ENCODE results near the gene POLR3GL. TPM values are rescaled to one million over a fixed set of nuclear protein-coding genes. Genes with fewer than 3 reads are reported as not detected.

The POLR3GL gene
- total RNA-seq, 1 donor from 2014 or later = 12.6 TPM

DNA sequence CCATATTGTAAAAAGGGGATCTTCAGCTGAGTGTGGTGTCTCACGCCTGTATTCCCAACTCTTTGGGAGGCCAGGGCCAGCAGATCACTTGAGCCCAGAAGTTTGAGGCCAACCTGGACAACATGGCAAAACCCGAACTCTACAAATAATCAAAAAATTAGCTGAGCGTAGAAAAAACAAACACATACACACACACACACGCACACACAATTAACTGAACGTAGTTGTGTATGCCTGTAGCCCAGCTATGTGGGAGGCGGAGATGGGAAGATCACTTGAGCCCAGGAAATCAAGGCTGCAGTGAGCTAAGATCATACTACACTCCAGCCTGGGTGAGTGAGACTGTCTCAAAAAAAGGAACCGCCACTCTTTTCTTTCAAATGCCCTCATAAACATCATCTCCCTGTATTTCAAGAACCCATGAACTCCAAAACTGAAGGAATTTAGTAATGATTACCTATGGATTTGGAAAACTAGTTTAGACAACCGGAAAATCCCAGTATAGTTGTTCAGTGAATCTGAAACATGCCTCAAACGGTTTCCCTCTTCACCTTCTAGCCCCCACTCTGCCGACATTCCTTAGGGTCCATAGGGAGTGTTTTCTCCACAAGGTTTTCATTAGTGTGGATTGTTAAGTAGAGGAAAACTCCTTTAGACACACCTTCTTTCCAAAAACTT is 27.4 kb downstream of the POLR3GL start:
- DNase-seq (ENCODE audit: low read depth in 2 of 2) = no peak

DNA sequence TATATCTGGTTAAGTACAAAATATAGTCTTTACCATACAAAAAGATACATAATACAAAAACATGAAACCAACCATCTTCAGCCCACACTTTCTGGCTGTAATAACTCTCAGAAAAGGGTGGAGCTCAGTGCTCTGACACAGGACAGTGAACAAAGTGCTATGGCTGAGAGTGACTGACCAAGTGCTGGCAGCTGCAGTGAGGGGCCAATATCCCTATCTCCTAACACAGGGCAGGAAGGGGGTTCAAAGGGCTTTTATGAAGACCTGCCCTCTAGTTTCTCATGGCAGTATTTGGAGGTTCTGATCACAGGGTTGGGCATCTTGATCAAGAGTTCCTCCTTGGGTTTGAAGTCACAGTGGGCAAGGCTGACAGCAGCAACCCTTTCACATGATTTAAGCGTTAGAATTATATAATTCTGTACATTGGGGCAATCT is 28.0 kb downstream of the POLR3GL start:
- no peak for DNase-seq (ENCODE audit: low read depth in 2 of 2)

DNA sequence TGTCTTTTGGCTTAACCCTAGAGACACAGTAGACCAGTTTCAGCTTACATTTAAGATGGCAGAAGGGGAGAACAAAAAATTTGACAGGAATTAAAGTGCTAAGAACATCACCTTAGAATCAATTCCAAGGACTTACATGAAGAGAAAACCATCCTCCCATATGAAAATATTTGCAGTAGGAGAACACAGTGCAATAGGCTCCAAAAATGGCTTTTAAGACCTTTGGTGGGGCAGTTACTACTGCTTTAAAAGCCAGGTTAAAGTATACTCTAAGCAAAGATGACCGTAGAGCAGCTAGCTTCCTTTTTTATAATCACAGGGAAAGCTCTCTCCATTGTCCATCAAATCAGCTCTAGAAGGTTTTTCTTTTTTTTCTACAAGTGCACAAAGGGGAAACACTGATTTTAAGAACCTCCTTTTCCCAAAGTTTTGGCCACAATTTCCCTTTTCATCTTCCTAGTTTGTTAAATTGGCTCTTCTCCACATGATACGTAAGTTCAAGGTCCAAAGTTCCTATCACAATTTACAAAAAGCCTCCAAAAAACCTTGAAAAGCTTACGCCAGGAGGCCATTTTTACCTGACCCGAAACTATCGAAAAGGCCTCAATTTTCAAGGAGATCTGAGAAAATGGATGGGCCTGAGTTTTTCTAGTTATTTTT is 28.6 kb downstream of the POLR3GL start:
- DNase-seq (ENCODE audit: low read depth in 2 of 2) = no peak

DNA sequence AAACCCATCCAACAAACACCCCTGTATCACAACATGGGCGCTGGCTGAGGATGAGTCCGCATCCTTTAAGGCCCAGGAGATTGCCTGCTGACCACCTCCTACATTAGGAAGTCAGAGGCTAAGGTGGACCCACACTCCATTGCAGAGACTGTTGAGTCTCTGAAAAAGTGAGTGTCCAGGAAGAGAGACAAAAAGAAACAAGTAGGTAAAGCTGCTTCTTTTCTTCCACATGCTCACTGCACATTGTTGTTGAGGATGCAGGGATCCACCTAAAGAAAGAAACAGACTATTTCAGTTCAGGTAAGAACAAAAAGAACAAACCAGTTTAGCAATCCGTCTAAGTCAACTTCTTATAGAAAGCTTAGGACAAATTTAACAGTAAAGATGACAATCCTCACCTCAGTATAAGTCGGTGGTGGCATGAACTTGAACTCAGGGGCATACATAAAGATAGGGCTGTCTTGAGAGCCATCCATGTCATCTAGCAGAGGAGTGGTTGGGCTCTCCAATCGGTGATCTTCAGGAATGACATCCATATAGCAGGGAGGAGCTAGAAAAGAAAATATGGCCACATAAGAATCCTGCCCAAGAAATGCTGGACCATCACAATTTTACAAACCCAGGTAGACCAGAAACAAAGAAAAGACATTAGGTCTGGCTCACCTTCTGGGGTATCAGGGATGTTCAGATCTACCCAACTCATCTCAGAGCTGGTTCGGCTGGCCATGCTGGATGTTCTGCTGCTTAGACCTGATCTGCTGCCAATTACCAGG is 29.3 kb downstream of the POLR3GL start:
- DNase-seq (ENCODE audit: low read depth in 2 of 2) = no peak

DNA sequence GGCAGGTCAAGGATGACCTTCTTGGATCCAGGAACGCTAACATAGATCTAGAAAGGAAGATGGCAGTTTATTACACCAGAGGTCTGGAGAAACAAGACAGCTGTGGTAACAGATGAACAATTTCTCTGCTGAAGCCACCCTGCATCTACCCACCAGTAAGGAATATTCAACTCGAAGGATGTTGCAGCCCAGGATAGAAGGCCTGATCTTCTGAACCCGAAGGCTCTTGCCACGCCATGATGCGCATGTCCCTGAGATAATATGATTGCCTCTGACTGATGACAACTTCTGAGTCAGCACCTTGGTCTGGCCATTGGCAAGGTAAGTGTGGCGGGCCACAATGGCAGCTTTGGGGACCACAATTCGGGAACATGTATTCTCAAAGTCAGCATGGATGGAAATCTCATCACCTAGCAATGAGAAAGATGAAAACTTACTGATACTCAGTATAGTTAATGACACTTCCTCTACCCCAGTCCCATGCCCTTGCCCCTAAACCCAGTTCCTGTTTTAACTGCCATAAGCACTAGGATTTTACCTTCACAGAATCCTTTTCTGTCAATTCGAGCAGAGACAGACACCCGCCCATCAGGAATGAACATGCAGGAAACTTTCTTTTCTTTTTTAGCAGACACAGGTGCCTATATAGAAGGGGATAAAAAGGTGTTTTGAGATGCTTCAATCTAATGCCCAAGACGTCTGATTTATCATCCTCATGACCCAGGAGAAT is 30.1 kb downstream of the POLR3GL start:
- no peak for DNase-seq (ENCODE audit: low read depth in 2 of 2)

DNA sequence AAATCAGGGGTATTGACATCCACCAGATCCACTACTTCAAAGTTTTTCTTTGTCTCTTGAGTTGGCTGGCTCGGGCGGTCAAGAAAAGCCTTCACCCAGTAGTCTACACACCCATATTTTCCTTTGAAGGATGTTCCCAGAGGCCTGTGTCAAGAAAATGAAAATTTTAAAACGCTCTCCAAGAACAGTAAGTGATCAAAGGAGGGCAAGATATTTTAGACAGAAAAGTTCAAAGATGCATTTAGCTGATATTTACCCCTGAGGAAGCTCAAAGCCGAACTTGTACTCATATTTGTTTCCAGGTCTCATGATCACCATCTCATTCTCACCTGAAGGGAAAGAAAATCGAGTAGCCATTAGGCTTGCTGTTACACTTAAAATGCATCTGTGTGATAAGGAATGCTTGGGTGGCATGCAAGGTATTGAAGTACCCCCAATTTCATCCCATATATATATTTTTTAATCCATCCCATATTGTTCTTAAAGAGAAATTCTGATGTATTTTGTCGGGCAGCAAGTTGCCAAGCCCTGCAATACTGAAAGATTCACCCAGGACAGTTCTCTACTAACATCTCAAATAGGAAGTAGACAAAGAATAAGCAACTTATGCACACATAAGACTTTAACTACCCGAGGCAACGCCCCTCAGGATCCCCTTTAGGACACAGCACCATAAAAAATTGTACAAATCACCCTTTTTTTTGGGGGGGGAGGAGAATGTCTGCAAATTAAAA is 30.8 kb downstream of the POLR3GL start:
- DNase-seq (ENCODE audit: low read depth in 2 of 2) = no peak

DNA sequence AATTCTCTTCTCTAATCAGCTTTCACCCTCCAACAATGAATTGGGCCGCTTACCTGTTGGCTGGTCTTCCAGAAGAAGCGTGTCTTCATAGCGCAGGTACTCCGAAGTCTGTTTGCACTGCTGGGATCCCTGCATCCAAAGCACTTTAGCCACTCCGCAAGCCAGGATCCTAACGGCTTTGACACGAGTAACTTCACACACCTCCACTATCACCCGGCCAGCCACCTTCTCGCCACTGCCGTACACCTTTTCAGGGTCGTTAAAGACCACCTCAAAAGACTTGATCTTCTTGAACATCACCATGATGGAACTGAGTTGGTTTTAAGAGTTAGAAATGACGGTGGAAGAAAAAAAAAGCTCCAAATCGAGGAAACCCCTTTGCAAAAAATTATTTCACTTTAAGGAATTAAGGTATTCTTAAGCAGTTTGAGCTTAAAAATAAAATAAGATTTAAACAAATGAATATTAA is 31.5 kb downstream of the POLR3GL start:
- no peak for DNase-seq (ENCODE audit: low read depth in 2 of 2)

DNA sequence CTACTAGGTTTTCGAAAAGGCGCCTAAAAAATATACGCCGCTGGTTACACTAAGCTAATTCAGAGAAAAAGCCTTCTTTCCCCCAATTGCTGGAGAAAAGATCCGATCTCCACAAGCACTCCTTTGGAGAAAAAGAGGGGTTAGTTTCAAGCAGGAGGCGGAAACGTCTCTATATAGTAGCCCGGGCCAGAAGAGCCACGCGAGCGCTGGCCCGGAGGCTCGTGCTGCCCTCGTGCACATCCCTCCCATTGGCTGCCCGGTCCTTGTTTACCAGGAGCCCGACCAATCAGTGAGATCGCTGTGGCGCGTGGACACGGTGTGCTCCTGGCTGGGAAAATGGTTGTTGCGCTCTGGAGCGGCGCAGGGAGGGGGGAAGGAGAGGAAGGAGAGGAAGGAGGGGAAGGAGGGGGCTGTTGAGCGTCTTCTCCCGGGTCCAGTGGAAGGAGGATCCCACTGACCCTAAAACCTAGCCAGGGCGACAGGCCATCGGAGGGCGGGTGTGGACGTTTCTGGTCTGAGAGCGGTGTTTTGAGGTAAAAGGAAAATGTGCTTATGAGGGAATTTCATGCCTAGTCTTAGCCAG is 32.0 kb downstream of the POLR3GL start, which contains the start of gene TXNIP:
TXNIP (minus strand) TSS at position 147 of the 583 bp plus-strand sequence. CDS start 313 bp downstream, outside the sequence.
- DNase-seq (ENCODE audit: low read depth in 2 of 2) = peak; percentile 92 to 98

DNA sequence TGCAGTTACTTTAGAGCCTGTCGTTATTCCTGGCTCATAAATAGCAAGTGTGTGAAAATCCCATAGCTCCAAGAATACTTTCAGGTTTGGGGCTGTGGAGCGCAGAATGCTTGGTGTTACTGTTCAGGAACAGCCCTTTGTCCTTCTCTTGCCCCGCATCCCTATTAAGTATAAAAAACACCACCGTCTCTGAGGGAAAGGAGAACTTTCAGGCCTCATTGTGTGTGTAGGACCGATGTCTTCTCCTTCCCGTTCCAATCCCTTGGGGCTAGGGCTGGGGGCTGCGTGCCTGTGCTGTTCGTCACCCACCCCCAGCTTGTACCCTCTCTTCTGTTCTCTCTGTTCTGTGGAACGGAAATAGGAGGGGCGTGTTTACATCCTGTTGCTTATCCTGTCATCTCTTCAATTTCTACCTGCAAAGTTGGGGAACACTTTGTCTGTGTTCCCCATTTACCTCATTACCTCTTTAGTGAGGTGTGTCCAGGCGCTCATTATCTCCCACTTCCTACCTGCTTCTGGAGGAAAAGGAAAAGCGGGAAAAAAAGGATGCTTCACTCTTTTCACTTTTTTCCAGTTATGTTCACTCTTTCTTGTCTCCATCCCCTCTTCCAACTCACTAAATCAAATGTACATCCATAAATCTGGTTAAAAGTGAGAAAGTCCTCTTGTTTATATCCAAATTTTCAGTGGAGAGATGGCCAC is 32.7 kb downstream of the POLR3GL start:
- DNase-seq (ENCODE audit: low read depth in 2 of 2) = peak in 1 of 2 donors; percentile 29

DNA sequence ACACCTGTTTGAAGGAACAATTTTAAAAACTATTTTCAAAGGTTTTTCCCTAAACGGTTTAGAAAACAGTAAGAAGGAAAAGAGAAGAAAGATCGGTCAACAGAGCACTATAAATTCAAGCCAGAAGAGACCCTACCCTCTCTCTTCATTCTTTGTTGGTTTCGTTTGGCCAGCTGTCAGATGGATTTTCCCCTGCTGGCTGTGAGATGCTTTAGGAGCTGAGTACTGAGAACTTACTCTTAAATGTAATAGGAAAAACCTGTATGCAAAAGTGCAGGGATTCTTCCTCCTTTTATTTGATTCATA is 33.2 kb downstream of the POLR3GL start:
- peak in 1 of 2 donors; percentile 18 for DNase-seq (ENCODE audit: low read depth in 2 of 2)

DNA sequence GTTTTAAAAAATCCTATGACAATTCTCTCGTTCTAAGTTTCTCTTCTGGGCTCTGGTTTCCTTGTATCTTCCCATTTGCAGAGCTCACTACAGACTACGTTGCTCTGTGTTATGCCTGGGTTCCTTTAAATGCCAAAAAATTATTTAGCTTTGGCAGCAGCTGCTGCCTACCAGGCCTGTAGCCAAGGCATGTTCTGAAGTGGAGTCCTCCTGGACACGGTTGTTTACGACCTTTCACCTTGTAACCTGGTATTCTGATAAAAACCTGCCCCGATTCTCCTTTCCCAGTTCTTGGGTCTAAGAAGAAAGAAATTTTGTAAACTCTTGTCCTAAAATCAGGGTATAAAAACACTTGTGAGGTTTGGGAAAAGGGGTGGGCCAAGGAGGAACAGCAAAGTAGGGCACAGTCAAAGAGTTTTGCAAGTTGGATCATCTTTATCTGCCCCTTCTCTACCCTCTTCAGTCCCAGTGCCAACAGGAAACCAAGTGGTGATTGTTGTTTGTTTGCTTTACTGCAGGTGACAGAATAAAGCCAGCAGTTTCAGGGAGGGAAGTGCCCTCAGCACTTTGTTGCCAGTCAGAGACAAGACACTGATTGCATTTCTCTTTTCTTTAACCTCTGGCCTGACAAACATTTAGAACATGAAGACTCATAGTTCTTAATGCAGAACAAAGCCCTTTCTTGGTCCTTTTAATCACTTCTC is 35.0 kb downstream of the POLR3GL start:
- DNase-seq (ENCODE audit: low read depth in 2 of 2) = peak in 1 of 2 donors; percentile 22

DNA sequence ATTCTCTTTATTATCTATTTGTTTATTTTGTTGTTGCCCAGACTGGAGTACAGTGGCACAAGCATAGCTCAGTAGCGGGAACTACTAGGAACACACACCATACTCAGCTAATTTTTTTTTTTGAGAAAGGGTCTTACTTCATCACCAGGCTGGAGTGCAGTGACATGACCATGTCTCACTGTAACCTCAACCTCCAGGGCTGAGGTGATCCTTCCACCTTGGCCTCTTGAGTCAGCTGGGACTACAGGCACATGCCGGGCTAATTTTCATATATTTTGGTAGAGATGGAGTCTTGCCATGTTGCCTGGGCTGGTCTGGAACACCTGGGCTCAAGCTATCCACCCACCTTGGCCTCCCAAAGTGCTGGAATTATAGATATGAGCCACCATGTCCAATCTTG is 37.2 kb downstream of the POLR3GL start:
- no peak for DNase-seq (ENCODE audit: low read depth in 2 of 2)

DNA sequence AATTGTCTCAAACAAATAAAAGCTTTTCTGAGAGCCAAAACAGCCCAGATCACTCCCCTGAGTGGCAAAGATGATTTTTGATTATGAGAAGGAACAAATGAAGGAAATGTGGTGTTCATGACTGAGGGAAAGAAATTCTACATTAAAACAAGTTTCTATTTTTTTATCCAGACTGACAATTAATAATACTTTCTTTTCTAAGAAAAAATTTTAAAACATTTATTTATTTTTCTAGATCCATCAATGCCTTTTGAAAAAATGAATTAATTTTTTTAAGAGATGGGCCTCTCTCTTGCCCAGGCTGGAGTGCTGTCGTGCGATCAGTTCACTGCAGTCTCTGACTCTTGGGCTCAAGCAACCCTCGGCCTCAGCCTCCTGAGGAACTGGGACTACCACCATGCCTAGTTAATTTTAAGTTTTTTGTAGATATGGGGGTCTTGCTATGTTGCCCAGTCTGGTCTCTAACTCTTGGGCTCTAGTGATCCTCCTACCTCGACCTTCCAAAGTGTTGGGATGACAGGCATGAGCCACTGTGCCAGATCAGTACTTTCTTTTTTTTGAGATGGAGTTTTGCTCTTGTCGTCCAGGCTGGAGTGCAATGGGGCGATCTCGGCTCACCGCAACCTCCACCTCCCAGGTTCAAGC is 43.1 kb downstream of the POLR3GL start:
- no peak for DNase-seq (ENCODE audit: low read depth in 2 of 2)

DNA sequence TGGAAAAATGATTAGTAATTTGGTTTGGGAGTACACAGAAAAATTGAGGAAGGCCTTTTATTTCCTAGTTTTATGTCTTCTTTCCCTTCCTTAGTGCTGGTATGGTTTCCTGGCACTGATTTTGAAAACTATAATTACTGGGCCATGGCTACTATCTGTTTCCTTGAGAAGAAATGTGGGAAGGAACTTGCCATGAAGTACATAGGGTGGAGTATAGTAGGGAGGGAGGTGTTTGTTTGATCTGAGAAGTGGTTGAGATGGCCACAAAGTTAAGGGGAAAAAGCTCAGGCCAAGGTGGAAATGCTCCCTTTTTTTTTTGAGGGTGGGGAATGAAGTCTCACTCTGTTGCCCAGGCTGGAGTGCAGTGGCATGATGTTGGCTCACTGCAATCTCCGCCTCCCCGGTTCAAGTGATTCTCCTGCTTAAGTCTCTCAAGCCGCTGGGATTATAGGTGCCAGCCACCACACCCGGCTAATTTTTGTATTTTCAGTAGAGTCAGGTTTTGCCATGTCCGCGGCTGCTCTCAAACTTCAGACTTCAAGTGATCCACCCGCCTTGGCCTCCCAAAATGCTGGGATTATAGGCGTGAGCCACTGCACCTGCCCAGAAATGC is 45.7 kb downstream of the POLR3GL start:
- no peak for DNase-seq (ENCODE audit: low read depth in 2 of 2)

DNA sequence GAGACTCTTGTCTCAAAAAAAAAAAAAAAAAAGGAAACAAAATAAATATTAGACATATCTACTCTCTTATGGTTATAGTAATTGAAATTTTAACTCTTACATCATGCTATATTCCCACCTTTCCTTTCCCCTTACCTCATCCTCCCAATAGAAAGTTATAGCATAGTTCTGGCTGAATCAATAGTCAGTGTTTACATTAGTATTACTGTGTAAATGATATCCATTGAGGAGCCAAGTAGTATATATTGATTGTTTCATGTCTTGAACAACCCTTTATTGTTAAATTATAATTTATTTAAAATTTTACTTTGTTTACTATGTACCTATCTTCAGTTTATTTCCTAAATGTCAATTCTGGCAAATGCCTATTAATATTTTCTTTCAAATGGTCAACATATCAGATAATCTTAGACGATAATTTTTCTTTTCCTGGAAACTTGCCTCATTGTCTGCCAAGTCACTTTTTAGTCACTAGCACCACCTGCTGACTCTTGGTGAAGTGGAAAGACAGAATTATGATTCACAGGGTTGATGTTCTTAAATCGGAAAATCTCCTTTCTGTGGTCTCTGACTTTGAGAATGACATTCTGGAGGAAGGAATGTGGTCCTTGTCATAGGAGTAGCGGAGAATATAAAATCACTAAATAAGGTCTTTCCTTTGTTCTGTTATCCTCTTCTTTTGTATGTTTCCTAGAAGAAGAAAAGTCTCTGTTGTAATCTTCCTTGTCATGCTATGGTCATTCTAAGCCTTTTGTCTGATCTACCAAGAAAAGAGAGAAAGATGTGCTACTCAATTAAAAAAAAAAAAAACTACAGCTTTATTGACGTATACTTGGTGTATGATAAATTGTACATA is 48.4 kb downstream of the POLR3GL start:
- peak; percentile 74 to 80 for DNase-seq (ENCODE audit: low read depth in 2 of 2)

DNA sequence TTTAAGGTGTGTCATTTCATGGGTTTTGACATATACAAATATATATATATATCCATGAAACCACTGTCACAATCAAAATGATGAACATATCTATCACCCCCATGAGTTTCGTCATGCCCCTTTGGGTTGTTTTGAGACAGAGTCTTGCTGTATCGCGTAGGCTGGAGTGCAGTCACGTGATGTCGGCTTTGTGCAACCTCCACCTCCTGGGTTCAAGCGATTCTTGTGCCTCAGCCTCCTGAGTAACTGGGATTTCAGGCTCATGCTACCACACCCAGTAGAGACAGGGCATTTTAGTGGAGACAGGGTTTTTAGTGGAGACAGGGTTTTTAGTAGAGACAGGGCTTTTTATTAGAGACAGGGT is 49.1 kb downstream of the POLR3GL start:
- DNase-seq (ENCODE audit: low read depth in 2 of 2) = no peak

DNA sequence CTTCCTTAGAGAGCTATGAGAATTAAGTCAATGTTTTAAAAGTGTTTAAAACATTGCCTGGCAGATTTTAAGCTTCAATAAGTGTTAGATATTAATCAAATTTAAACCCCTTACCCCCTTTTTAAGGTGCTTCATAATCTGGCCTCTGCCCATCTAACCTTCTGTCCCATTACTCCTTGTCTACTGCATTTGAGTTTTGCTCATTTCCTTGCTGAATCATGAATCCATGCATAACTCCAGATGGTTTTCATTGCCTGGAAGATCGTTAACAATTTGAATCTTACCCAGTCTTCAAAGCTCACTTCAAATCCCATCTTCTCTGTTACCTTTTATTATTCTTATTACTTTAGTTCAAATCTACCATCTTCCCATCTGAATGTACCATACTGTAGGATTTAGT is 52.4 kb downstream of the POLR3GL start:
- DNase-seq (ENCODE audit: low read depth in 2 of 2) = no peak

Measured in dermis microvascular lymphatic vessel endothelial cell (primary cell).